Measurements from ENCODE around the gene SERPINA10.

The SERPINA10 gene

DNA sequence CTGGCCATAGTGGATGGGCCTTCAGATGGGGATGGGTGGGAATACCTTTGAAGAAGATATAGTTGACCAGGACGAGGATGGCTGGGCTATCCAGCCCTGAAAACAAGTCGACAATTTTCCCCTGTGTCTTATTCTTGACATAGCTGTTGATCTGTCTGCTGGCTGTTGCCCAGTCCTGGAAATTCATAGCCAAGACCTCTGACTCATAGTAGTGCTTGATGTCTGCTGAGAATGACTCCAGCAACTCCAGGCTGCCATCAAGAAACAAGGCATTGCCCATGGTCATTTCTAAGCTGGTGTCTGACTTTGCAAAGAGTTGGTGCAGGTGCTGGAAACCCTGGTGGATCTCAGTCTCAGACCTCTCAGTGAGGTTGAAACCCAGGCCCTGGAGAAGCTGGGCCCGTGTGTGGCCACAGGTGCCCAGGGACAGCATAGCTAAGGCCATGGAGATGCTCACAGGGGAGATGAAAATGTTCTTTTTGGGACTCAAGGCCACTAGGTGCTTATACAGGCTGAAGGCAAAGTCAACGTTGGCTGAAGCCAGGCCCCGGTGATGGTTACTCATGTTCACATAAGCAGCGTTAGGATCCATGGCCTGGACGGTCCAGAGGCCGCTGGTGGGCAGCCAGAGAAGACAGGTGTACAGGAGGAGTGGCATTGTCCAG, 21.1 kb upstream of the SERPINA10 start:
- Histone ChIP-seq H3K79me2 (ENCODE audit: insufficient read depth, low read length) (no peaks in the 10 kb centered on the region), H3K9me3 (ENCODE audit: insufficient read depth, low read length, severe bottlenecking) (no peaks in the 10 kb centered on the region), H3K9ac (ENCODE audit: low read depth, low read length) (no peak overlapping the region), H3K4me1 (ENCODE audit: insufficient read depth, low read length) (no peaks in the 10 kb centered on the region), H3K36me3 (ENCODE audit: insufficient read depth, low read length) (no peaks in the 10 kb centered on the region), H3K4me3 (ENCODE audit: low read depth in 1 of 2, low read length in 2 of 2) (no peak overlapping the region), H4K20me1 (ENCODE audit: insufficient read depth, low read length) (no peaks in the 10 kb centered on the region; the same call in 1 of the 2 replicates), H3K27ac (ENCODE audit: low read length) (no peak overlapping the region), H3K4me2 (ENCODE audit: insufficient read depth, low read length) (no peak overlapping the region), H3K27me3 (ENCODE audit: insufficient read depth, low read length, poor library complexity) (peaks cover 3% of the 10 kb centered on the region), H2AFZ (ENCODE audit: low read depth, low read length) (no peak overlapping the region)
- TF ChIP-seq EZH2 (IDR thresholded peaks at IDR 0.05; ENCODE audit: borderline replicate concordance, low read depth, low read length, severe bottlenecking): no peak
- TF ChIP-seq, protein P1, sequence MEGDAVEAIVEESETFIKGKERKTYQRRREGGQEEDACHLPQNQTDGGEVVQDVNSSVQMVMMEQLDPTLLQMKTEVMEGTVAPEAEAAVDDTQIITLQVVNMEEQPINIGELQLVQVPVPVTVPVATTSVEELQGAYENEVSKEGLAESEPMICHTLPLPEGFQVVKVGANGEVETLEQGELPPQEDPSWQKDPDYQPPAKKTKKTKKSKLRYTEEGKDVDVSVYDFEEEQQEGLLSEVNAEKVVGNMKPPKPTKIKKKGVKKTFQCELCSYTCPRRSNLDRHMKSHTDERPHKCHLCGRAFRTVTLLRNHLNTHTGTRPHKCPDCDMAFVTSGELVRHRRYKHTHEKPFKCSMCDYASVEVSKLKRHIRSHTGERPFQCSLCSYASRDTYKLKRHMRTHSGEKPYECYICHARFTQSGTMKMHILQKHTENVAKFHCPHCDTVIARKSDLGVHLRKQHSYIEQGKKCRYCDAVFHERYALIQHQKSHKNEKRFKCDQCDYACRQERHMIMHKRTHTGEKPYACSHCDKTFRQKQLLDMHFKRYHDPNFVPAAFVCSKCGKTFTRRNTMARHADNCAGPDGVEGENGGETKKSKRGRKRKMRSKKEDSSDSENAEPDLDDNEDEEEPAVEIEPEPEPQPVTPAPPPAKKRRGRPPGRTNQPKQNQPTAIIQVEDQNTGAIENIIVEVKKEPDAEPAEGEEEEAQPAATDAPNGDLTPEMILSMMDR (IDR thresholded peaks at IDR 0.05; ENCODE audit: borderline replicate concordance, extremely low read depth, low read length, poor library complexity, severe bottlenecking): no peak
- DNase-seq (no peak), ATAC-seq (ENCODE audit: insufficient read depth, low read depth) (no peak)

DNA sequence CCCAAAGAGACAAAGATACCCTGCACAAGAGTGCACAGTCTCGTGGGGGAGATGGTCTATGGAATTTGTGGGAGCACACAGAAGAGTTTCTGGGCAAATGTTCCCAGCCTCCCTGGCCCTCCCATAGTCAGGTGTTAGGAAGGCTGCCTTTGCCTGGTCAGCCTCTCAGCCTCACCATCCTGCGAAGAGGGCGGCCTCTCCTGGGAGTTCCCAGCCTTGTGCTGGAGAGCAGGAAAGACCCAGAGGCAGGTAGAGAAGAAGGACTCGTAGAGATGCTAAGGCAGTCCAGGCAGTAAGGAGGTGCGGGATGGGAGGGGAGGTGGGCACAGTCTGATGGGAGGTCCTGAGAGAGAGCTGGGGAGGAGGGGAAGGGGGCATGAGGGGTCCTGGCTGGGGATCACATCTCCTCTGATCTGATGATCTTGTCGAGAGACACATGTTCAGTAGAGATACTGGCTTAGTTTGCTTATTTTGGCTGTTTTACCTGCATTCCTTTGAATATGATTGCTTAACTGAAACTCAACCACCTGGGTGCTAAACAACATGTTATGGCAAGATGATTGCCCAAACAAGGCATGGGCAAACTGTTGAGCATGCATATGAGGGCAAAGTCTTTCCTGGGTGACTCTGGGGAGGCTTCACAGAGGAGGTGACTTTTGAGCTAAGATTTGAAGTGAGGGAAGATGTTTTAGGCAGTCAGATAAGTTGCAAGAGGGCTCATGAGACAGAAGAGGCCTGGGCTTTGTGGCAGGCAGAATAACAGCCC, 19.6 kb upstream of the SERPINA10 start:
- DNase-seq (no peak), ATAC-seq (ENCODE audit: insufficient read depth, low read depth) (no peak)
- H3K9ac ChIP-seq (ENCODE audit: low read depth, low read length): no peak overlapping the region
- no peak overlapping the region for H2AFZ ChIP-seq (ENCODE audit: low read depth, low read length)
- no peak for TF ChIP-seq EZH2 (IDR thresholded peaks at IDR 0.05; ENCODE audit: borderline replicate concordance, low read depth, low read length, severe bottlenecking)
- TF ChIP-seq, protein P1 (IDR thresholded peaks at IDR 0.05; ENCODE audit: borderline replicate concordance, extremely low read depth, low read length, poor library complexity, severe bottlenecking): no peak
- no peaks in the 10 kb centered on the region for H3K4me1 ChIP-seq (ENCODE audit: insufficient read depth, low read length)
- H3K4me3 ChIP-seq (ENCODE audit: low read depth in 1 of 2, low read length in 2 of 2): no peak overlapping the region
- no peak overlapping the region for H3K4me2 ChIP-seq (ENCODE audit: insufficient read depth, low read length)
- peaks cover 3% of the 10 kb centered on the region for H3K27me3 ChIP-seq (ENCODE audit: insufficient read depth, low read length, poor library complexity)
- H4K20me1 ChIP-seq (ENCODE audit: insufficient read depth, low read length): no peaks in the 10 kb centered on the region; the same call in 1 of the 2 replicates
- no peak overlapping the region for H3K27ac ChIP-seq (ENCODE audit: low read length)
- H3K36me3 ChIP-seq (ENCODE audit: insufficient read depth, low read length): no peaks in the 10 kb centered on the region
- H3K9me3 ChIP-seq (ENCODE audit: insufficient read depth, low read length, severe bottlenecking): no peaks in the 10 kb centered on the region
- H3K79me2 ChIP-seq (ENCODE audit: insufficient read depth, low read length): no peaks in the 10 kb centered on the region

DNA sequence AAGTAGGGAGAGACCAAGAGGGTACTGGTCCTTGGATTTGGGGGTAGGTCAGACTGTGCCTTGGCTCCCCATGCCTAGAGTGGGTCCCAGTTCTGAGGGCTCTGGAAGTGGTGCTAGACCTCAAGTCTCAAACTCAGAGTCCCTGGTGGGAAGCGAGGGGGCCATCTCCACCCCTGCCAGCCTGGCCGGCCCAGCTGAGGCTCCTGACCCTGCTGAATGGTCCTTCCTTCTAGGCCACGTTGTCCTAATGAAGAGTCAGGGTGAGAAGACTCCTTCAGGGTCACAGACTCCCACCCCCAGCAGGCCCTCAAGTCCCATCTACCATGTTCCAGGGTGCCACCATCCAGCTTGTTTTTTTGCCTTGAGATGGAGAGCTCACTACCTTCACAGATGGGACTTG, 17.2 kb upstream of the SERPINA10 start:
- H3K79me2 ChIP-seq (ENCODE audit: insufficient read depth, low read length): no peaks in the 10 kb centered on the region
- no peak overlapping the region for H3K4me3 ChIP-seq (ENCODE audit: low read depth in 1 of 2, low read length in 2 of 2)
- TF ChIP-seq, protein P1 (IDR thresholded peaks at IDR 0.05; ENCODE audit: borderline replicate concordance, extremely low read depth, low read length, poor library complexity, severe bottlenecking): no peak
- TF ChIP-seq EZH2 (IDR thresholded peaks at IDR 0.05; ENCODE audit: borderline replicate concordance, low read depth, low read length, severe bottlenecking): no peak
- H3K4me1 ChIP-seq (ENCODE audit: insufficient read depth, low read length): no peaks in the 10 kb centered on the region
- no peaks in the 10 kb centered on the region for H3K36me3 ChIP-seq (ENCODE audit: insufficient read depth, low read length)
- ATAC-seq (ENCODE audit: insufficient read depth, low read depth): no peak
- H2AFZ ChIP-seq (ENCODE audit: low read depth, low read length): no peak overlapping the region
- no peak overlapping the region for H3K27ac ChIP-seq (ENCODE audit: low read length)
- no peaks in the 10 kb centered on the region for H3K9me3 ChIP-seq (ENCODE audit: insufficient read depth, low read length, severe bottlenecking)
- H4K20me1 ChIP-seq (ENCODE audit: insufficient read depth, low read length): no peaks in the 10 kb centered on the region; the same call in 1 of the 2 replicates
- H3K4me2 ChIP-seq (ENCODE audit: insufficient read depth, low read length): no peak overlapping the region
- no peak overlapping the region for H3K9ac ChIP-seq (ENCODE audit: low read depth, low read length)
- no peaks in the 10 kb centered on the region for H3K27me3 ChIP-seq (ENCODE audit: insufficient read depth, low read length, poor library complexity)
- no peak for DNase-seq

Measured in DND-41 (cell line).